Upper lobe of right lung (tissue), 1 donor: ENCODE results near the gene VCPKMT. TPM values are rescaled to one million over a fixed set of nuclear protein-coding genes. Genes with fewer than 3 reads are reported as not detected.
A peak's percentile ranks its signal among the peaks of the same experiment; 100 is the strongest.
"Not testable (repeated sequence)": the region's sequence is repeated elsewhere in the genome, so short reads cannot be mapped to it uniquely, and the experiment has no call there.

ENCODE experiments used
- ATAC-seq: fragments of 200-7000 bp; cut with Tn5 transposase; one replicate; pipeline ENCODE4 v1.9.1; 2020; ENCODE audit warnings: mild to moderate bottlenecking, moderate library complexity
- DNase-seq: peaks from one replicate; pipeline ENCODE4 v3.0.0-alpha.2; 2020
- H3K27ac ChIP-seq: fragments of 200-600 bp; one replicate; pipeline ENCODE4 v1.8.0; 2022
- H3K27me3 ChIP-seq: fragments of 200-600 bp; one replicate; pipeline ENCODE4 v1.8.0; 2022; ENCODE audit warnings: mild to moderate bottlenecking
- H3K36me3 ChIP-seq: fragments of 200-600 bp; one replicate; pipeline ENCODE4 v1.8.0; 2022
- H3K4me1 ChIP-seq: fragments of 200-600 bp; one replicate; pipeline ENCODE4 v1.8.0; 2022
- H3K4me3 ChIP-seq: fragments of 200-600 bp; one replicate; pipeline ENCODE4 v1.8.0; 2022; ENCODE audit warnings: mild to moderate bottlenecking
- H3K9me3 ChIP-seq: fragments of 200-600 bp; one replicate; pipeline ENCODE4 v1.8.0; 2022
- intact Hi-C: fragments of 100-400 bp; cut with DNase I; formaldehyde crosslinking; loops from one replicate; pipeline ENCODE4 v1.11.0; 2022
- total RNA-seq: library from RNA; stranded (reverse); fragmentation: NEBNext Ultra II Directional; extraction: Animal tissue kit (Norgen Biotek cat#: 25700); gene quantifications from one replicate; pipeline ENCODE4 v1.2.1, GENCODE V29; 2021
- TF ChIP-seq, protein P1 (sequence below): fragments of 200-600 bp; IDR thresholded peaks from one replicate; pipeline ENCODE4 v1.8.0; 2022; ENCODE audit warnings: antibody characterized with exemption
- donor health status: DM: no; HTN: yes; CAD: no; lungs with severe emphysema.

Gene VCPKMT
- total RNA-seq, 1 donor from 2014 or later = 6.2 TPM

DNA sequence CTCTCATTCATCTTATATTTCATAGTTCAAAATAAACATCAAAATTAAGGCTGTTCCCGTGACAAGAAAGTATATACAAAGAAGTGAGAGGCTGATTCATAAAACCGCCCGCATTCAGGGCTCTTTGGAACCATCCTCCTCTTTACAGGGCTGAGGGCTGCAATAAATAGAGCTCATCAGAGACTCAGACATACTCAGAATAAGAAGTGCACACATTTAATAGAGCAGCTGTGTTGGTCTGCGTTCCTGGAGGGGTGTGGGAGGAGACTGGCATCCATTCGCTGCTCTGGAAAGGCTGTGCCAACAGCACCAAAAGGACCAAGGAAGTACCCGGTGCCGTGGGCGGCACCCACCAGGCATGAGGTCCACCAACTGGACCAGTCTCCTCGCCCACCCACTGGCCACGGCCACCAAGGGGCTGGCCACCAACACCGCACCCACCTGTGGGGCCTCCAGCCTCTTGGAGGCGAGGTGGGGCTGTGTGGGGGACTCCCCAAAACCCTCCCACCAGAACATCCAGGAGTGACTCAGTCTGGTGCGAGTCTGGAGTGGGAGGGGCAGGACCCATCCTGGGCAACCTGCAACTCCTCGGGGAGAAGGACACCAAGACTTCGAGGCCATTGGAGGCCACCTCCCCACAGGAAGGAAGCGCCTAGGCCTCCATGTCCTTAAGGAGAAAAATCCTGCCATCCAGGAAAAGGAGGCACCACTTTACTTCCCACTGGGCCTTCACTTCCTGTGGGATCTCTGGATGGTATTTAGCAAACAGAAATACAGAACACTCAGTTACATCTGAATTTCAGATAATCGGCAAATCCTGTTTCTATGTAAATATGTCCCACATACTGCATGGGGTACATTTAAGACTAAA is 32.7 kb downstream of the VCPKMT start:
- Histone ChIP-seq H3K4me1 (peaks cover 3% of the 10 kb centered on the region), H3K27me3 (no peaks in the 10 kb centered on the region), H3K27ac (peak overlapping the region; percentile 70), H3K4me3 (no peak overlapping the region), H3K36me3 (no peaks in the 10 kb centered on the region), H3K9me3 (no peaks in the 10 kb centered on the region)
- intact Hi-C loops = no loop called here
- TF ChIP-seq, protein P1, sequence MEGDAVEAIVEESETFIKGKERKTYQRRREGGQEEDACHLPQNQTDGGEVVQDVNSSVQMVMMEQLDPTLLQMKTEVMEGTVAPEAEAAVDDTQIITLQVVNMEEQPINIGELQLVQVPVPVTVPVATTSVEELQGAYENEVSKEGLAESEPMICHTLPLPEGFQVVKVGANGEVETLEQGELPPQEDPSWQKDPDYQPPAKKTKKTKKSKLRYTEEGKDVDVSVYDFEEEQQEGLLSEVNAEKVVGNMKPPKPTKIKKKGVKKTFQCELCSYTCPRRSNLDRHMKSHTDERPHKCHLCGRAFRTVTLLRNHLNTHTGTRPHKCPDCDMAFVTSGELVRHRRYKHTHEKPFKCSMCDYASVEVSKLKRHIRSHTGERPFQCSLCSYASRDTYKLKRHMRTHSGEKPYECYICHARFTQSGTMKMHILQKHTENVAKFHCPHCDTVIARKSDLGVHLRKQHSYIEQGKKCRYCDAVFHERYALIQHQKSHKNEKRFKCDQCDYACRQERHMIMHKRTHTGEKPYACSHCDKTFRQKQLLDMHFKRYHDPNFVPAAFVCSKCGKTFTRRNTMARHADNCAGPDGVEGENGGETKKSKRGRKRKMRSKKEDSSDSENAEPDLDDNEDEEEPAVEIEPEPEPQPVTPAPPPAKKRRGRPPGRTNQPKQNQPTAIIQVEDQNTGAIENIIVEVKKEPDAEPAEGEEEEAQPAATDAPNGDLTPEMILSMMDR = no peak
- DNase-seq (peak; percentile 64), ATAC-seq (peak; percentile 40)

DNA sequence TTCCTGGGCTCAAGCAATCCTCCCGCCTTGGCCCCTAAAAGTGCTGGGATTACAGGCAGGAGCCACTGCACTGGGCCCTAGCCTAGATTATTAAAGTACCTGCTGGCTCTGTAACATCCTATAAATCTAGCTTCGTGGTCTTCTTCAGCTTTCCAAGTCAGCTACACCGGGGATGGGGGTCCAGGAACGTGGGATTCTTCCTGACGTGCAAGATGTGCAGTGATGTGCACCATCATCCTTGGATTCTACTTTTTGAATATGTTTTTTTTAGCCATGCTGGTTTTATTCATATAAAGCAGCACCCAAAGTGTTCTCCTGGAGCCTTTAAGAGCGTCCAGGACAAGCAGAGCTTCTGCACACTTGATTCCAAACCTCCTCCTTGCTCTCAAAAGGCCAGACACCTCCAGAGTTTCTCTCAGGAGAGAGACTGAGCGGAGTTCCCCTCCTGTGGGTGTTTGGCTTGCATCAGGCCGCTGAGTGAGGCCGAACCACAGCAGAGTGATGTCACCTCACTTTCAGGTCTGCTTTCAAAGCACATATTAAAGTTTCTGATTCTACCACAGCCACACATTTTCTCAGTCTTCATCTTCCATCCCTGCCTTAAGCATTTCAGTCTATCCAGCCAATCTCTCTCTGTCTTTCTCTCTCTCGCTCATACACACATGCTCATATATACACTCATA is 33.4 kb downstream of the VCPKMT start:
- H3K27ac ChIP-seq = peak overlapping the region; percentile 70
- no peaks in the 10 kb centered on the region for H3K36me3 ChIP-seq
- H3K9me3 ChIP-seq = no peaks in the 10 kb centered on the region
- H3K4me3 ChIP-seq = no peak overlapping the region
- DNase-seq (peak; percentile 67), ATAC-seq (peak; percentile 85)
- TF ChIP-seq, protein P1 = no peak
- intact Hi-C loops = no loop called here
- H3K4me1 ChIP-seq = peaks cover 3% of the 10 kb centered on the region
- H3K27me3 ChIP-seq = no peaks in the 10 kb centered on the region

DNA sequence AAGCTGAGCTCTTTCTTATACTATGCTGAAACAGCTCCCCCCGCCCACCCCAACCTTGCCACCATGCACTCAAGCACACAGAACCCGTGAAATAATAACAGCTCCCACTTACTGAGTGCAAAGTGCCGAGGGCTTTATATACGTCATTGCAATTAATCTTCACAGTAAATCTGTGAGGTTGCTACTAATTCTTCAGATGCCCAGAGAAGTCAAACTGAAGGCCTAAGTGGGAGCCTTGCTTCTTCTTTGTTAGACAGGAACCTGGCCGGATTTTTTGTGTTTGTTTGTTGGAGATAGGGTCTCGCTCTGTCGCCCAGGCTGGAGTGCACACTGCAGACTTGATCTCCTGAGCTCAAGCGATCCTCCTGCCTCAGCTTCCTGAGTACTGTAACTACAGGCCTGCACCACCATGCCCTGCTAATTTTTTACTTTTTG is 34.0 kb downstream of the VCPKMT start:
- Histone ChIP-seq H3K4me3 (no peak overlapping the region), H3K9me3 (no peaks in the 10 kb centered on the region), H3K27ac (peak overlapping the region; percentile 70), H3K27me3 (no peaks in the 10 kb centered on the region), H3K4me1 (peaks cover 3% of the 10 kb centered on the region), H3K36me3 (no peaks in the 10 kb centered on the region)
- TF ChIP-seq, protein P1 = no peak
- intact Hi-C loops = no loop called here
- DNase-seq = no peak
- ATAC-seq = peak; percentile 29

DNA sequence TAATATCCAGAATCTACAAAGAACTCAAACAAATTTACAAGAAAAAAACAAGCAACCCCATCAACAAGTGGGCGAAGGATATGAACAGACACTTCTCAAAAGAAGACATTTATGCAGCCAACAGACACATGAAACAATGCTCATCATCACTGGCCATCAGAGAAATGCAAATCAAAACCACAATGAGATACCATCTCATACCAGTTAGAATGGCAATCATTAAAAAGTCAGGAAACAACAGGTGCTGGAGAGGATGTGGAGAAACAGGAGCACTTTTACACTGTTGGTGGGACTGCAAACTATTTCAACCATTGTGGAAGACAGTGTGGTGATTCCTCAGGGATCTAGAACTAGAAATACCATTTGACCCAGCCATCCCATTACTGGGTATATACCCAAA is 37.3 kb downstream of the VCPKMT start:
- H3K9me3 ChIP-seq, H3K27ac ChIP-seq, ATAC-seq, DNase-seq, intact Hi-C loops, H3K4me3 ChIP-seq, H3K36me3 ChIP-seq, H3K4me1 ChIP-seq, H3K27me3 ChIP-seq: not testable (repeated sequence)

DNA sequence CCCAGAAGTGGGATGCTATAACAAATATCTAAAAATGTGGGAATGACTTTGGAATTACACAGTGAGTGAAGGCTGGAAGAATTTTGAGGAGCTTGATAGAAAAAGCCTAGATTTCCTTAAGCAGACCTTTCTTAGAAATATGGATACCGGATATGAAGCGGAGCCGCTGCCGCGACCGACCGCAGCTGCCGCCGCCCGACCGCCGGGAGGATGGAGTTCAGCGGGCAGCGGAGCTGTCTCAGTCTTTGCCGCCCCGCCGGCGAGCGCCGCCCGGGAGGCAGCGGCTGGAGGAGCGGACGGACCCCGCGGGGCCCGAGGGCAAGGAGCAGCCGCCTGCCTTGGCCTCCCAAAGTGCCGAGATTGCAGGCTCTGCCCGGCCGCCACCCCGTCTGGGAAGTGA is 42.7 kb downstream of the VCPKMT start:
- ATAC-seq, H3K27me3 ChIP-seq, H3K36me3 ChIP-seq, DNase-seq, H3K9me3 ChIP-seq, H3K4me3 ChIP-seq, H3K4me1 ChIP-seq, H3K27ac ChIP-seq, intact Hi-C loops: not testable (repeated sequence)

DNA sequence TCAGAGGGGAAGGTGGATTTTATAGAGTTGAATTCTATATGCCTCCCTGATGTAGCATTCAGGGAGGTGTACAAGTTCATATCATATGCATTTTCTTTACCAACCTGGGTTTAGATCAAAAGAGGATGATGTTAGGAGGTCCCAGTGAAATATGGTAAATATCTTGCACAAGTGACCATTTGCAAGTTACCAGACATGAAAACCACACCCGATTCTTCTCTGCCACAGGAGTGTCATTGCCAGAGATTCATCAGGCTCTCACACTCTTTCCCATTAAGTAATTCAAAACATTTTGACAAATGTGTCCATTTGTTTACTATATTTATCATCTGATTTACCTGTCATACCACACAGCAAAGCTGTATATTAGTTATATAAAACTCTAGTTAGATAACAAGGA is 44.0 kb downstream of the VCPKMT start:
- no peak overlapping the region for H3K27ac ChIP-seq
- H3K36me3 ChIP-seq = no peaks in the 10 kb centered on the region
- ATAC-seq (no peak), DNase-seq (no peak)
- no peaks in the 10 kb centered on the region for H3K27me3 ChIP-seq
- TF ChIP-seq, protein P1 = no peak
- intact Hi-C loops = no loop called here
- H3K4me1 ChIP-seq = no peaks in the 10 kb centered on the region
- no peaks in the 10 kb centered on the region for H3K9me3 ChIP-seq
- H3K4me3 ChIP-seq = no peak overlapping the region
